ENCODE results near the gene LRIT2. TPM values are rescaled to one million over a fixed set of nuclear protein-coding genes. Genes with fewer than 3 reads are reported as not detected.

LRIT2 gene
- total RNA-seq, 1 donor from 2014 or later, result not detected

Other genes with a start within 250 kb of the LRIT2 start
- gene GHITM, start 86.0 kb downstream of the LRIT2 start, total RNA-seq, result 99.4 and 105 TPM in 2 replicates
- not detected in 2 replicates for gene GPR15LG, start 51.7 kb downstream of the LRIT2 start, total RNA-seq
- gene CDHR1, start 31.0 kb downstream of the LRIT2 start, total RNA-seq, result 0.31 and 0.96 TPM in 2 replicates
- not detected in 2 replicates for gene LRIT1, start 16.0 kb upstream of the LRIT2 start, total RNA-seq
- not detected in 2 replicates for gene RGR, start 19.5 kb upstream of the LRIT2 start, total RNA-seq
- 44.9 and 49.6 TPM in 2 replicates for gene CCSER2, start 103.0 kb upstream of the LRIT2 start, total RNA-seq